ENCODE results near the gene CPED1. TPM values are rescaled to one million over a fixed set of nuclear protein-coding genes. Genes with fewer than 3 reads are reported as not detected.

CPED1 gene
- total RNA-seq, 4 donors from 2014 or later: 1.3 to 5.6 (median 3.6) TPM

GRCh38 chr7:121195010-121195409 is 206.5 kb downstream of the CPED1 start:
- no peak overlapping the region for H3K4me3 ChIP-seq
- TF ChIP-seq POLR2A (IDR thresholded peaks at IDR 0.05) (no peak), CTCF (IDR thresholded peaks at IDR 0.05) (no peak), POLR2AphosphoS5 (IDR thresholded peaks at IDR 0.05) (no peak), EP300 (IDR thresholded peaks at IDR 0.05) (no peak)
- H3K27me3 ChIP-seq: no peaks in the 10 kb centered on the region
- no peaks in the 10 kb centered on the region for H3K36me3 ChIP-seq
- no peak overlapping the region for H3K27ac ChIP-seq
- no peaks in the 10 kb centered on the region for H3K4me1 ChIP-seq
- no peak for DNase-seq (ENCODE audit: low spot score in 2 of 2)
- H3K9me3 ChIP-seq: no peaks in the 10 kb centered on the region

GRCh38 chr7:121195874-121196273 is 207.4 kb downstream of the CPED1 start:
- H3K4me1 ChIP-seq: no peaks in the 10 kb centered on the region
- TF ChIP-seq CTCF (IDR thresholded peaks at IDR 0.05): no peak
- TF ChIP-seq POLR2A (IDR thresholded peaks at IDR 0.05): no peak
- DNase-seq (ENCODE audit: low spot score in 2 of 2): no peak
- no peaks in the 10 kb centered on the region for H3K36me3 ChIP-seq
- H3K27ac ChIP-seq: no peak overlapping the region
- whole genome bisulfite sequencing: 68% methylated on average over 3 of the region's 3 CpGs
- H3K4me3 ChIP-seq: no peak overlapping the region
- H3K9me3 ChIP-seq: no peaks in the 10 kb centered on the region
- H3K27me3 ChIP-seq: no peaks in the 10 kb centered on the region

GRCh38 chr7:121196286-121196685 is 207.8 kb downstream of the CPED1 start:
- Histone ChIP-seq H3K4me3 (no peak overlapping the region), H3K27ac (no peak overlapping the region), H3K27me3 (no peaks in the 10 kb centered on the region), H3K36me3 (no peaks in the 10 kb centered on the region), H3K9me3 (no peaks in the 10 kb centered on the region), H3K4me1 (no peaks in the 10 kb centered on the region)
- no peak for DNase-seq (ENCODE audit: low spot score in 2 of 2)
- no peak for TF ChIP-seq CTCF (IDR thresholded peaks at IDR 0.05)
- TF ChIP-seq POLR2AphosphoS5 (IDR thresholded peaks at IDR 0.05): no peak
- TF ChIP-seq EP300 (IDR thresholded peaks at IDR 0.05): no peak
- no peak for TF ChIP-seq POLR2A (IDR thresholded peaks at IDR 0.05)

GRCh38 chr7:121197455-121197854 is 208.9 kb downstream of the CPED1 start:
- H3K27me3 ChIP-seq: no peaks in the 10 kb centered on the region
- WGBS: 97% methylated on average over 3 of the region's 3 CpGs
- H3K4me1 ChIP-seq: no peaks in the 10 kb centered on the region
- no peaks in the 10 kb centered on the region for H3K36me3 ChIP-seq
- no peak overlapping the region for H3K27ac ChIP-seq
- no peak overlapping the region for H3K4me3 ChIP-seq
- no peaks in the 10 kb centered on the region for H3K9me3 ChIP-seq
- no peak for DNase-seq (ENCODE audit: low spot score in 2 of 2)
- TF ChIP-seq EP300 (IDR thresholded peaks at IDR 0.05): no peak
- no peak for TF ChIP-seq POLR2A (IDR thresholded peaks at IDR 0.05)
- TF ChIP-seq CTCF (IDR thresholded peaks at IDR 0.05): no peak
- no peak for TF ChIP-seq POLR2AphosphoS5 (IDR thresholded peaks at IDR 0.05)

GRCh38 chr7:121198502-121198901 is 210.0 kb downstream of the CPED1 start:
- Histone ChIP-seq H3K27ac (no peak overlapping the region), H3K27me3 (no peaks in the 10 kb centered on the region), H3K4me3 (no peak overlapping the region), H3K9me3 (no peaks in the 10 kb centered on the region), H3K4me1 (no peaks in the 10 kb centered on the region), H3K36me3 (no peaks in the 10 kb centered on the region)
- 61% methylated on average over 6 of the region's 6 CpGs for WGBS
- TF ChIP-seq POLR2AphosphoS5 (IDR thresholded peaks at IDR 0.05) (no peak), EP300 (IDR thresholded peaks at IDR 0.05) (no peak), POLR2A (IDR thresholded peaks at IDR 0.05) (no peak), CTCF (IDR thresholded peaks at IDR 0.05) (no peak)
- no peak for DNase-seq (ENCODE audit: low spot score in 2 of 2)

All from suprapubic skin (tissue), 4 donors.